Activated B cell treated with CpG ODN at 0.5 μM for 24 hours (primary cell): ENCODE measurements around the gene STK17A. TPM values are rescaled to one million over a fixed set of nuclear protein-coding genes. Genes with fewer than 3 reads are reported as not detected.

ENCODE experiments used
- ATAC-seq: fragments of 200-7000 bp; cut with Tn5 transposase; one replicate; pipeline ENCODE4 v1.10.0; 2021; ENCODE audit warnings: low read depth, mild to moderate bottlenecking, moderate library complexity
- CTCF ChIA-PET: fragments of 350-600 bp; sonication (Branson Sonifier 250); formaldehyde crosslinking; loops from one replicate; lab custom pipeline; 2021; ENCODE audit warnings: antibody characterized with exemption; lab: Charles Lee
- POLR2A ChIA-PET: fragments of 350-600 bp; sonication (Branson Sonifier 250); formaldehyde crosslinking; loops from one replicate; lab custom pipeline; 2021; ENCODE audit warnings: antibody characterized with exemption; lab: Charles Lee
- DNase-seq: peaks from one replicate; pipeline ENCODE4 v3.0.0; 2022
- H3K27ac Mint-ChIP-seq: one replicate; pipeline ENCODE4 v1.8.0; 2020; ENCODE audit warnings: mixed read lengths
- H3K27me3 Mint-ChIP-seq: one replicate; pipeline ENCODE4 v1.8.0; 2021; ENCODE audit warnings: mixed read lengths
- H3K36me3 Mint-ChIP-seq: one replicate; pipeline ENCODE4 v1.8.0; 2021; ENCODE audit warnings: low read depth, mixed read lengths
- H3K4me1 Mint-ChIP-seq: one replicate; pipeline ENCODE4 v1.8.0; 2021; ENCODE audit warnings: mixed read lengths
- H3K4me3 Mint-ChIP-seq: one replicate; pipeline ENCODE4 v1.8.0; 2020; ENCODE audit warnings: mild to moderate bottlenecking, mixed read lengths
- H3K9me3 Mint-ChIP-seq: one replicate; pipeline ENCODE4 v1.8.0; 2020; ENCODE audit warnings: mixed read lengths
- intact Hi-C: fragments of 100-400 bp; cut with micrococcal nuclease; formaldehyde crosslinking; loops from one replicate; pipeline ENCODE4 v1.15.1; 2024
- total RNA-seq: library from RNA; stranded (reverse); gene quantifications from 2 replicates; pipeline ENCODE4 v1.2.3, GENCODE V29; 2022
- TF ChIP-seq, protein P1 (sequence below): fragments of 200-600 bp; IDR thresholded peaks from one replicate; pipeline ENCODE4 v1.8.0; 2022; ENCODE audit warnings: antibody characterized with exemption, mild to moderate bottlenecking

STK17A gene
- total RNA-seq, 1 donor from 2014 or later = 68.6 TPM

DNA sequence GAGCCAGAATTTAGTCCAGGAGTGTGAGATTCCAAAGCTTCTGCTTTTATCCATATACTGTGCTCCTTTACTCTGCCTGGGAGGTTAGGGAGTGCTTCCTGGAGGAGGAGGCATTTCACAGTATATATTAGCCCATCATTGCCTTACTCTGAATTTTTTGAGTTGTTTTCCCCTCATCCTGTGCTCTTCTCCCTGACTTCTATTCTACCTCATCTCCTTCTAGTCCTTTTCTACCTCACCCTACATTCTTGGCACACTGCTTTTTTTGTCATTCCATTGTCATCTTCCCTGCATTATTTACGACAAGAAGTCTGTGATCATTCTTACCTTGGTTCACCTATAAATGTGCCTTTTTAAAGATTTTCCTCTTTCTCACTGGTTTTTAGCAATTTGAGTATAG lies 21.3 kb downstream of the STK17A start:
- Mint-ChIP-seq H3K4me1 (peaks cover 46% of the 10 kb centered on the region), H3K9me3 (no peaks in the 10 kb centered on the region), H3K27ac (peak overlapping the region; percentile 24), H3K36me3 (peaks cover 47% of the 10 kb centered on the region), H3K27me3 (no peaks in the 10 kb centered on the region), H3K4me3 (no peak overlapping the region)
- POLR2A ChIA-PET = interaction anchor here (1.2 to 2.8 kb wide), 2 partner anchors 17 to 21 kb away, joined by 5 to 13 read pairs; partner anchors contain the start of gene STK17A
- CTCF ChIA-PET = interaction anchor here (1.6 to 3.2 kb wide), 3 partner anchors 17 to 96 kb away, joined by 3 to 19 read pairs (median 9); partner anchors contain the start of gene STK17A
- DNase-seq (no peak), ATAC-seq (no peak)
- TF ChIP-seq, protein P1, sequence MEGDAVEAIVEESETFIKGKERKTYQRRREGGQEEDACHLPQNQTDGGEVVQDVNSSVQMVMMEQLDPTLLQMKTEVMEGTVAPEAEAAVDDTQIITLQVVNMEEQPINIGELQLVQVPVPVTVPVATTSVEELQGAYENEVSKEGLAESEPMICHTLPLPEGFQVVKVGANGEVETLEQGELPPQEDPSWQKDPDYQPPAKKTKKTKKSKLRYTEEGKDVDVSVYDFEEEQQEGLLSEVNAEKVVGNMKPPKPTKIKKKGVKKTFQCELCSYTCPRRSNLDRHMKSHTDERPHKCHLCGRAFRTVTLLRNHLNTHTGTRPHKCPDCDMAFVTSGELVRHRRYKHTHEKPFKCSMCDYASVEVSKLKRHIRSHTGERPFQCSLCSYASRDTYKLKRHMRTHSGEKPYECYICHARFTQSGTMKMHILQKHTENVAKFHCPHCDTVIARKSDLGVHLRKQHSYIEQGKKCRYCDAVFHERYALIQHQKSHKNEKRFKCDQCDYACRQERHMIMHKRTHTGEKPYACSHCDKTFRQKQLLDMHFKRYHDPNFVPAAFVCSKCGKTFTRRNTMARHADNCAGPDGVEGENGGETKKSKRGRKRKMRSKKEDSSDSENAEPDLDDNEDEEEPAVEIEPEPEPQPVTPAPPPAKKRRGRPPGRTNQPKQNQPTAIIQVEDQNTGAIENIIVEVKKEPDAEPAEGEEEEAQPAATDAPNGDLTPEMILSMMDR = no peak
- intact Hi-C loops = loop anchor here (2.0 kb wide), 1 partner anchor 17 kb away; no protein-coding TSS in a partner anchor

DNA sequence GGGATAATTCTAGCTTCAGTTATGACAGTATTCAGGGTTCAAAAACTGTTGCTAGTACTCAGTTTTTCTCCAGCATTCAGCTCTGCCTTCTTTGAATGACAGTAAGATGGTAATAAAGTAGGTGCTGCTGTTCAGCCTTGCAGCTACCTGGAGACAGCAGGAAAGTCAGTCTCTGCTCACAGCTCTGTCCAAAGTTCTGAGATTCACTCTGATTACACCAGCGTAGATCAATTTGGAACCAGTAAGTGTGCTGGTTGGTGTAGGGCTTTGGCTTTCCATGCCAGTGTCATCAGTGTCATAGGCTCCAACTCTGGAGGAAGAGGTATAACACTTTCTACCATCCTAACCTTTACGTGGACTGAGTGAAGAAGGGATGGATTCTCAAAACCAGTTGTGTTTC lies 26.2 kb downstream of the STK17A start:
- H3K4me1 Mint-ChIP-seq = peaks cover 69% of the 10 kb centered on the region
- POLR2A ChIA-PET = interaction anchor here (0.7 to 1.1 kb wide), 2 partner anchors 14 to 26 kb away, joined by 4 read pairs; partner anchors contain the start of gene STK17A
- no peaks in the 10 kb centered on the region for H3K27me3 Mint-ChIP-seq
- peaks cover 73% of the 10 kb centered on the region for H3K36me3 Mint-ChIP-seq
- intact Hi-C loops = no loop called here
- H3K4me3 Mint-ChIP-seq = no peak overlapping the region
- DNase-seq (no peak), ATAC-seq (no peak)
- no peaks in the 10 kb centered on the region for H3K9me3 Mint-ChIP-seq
- CTCF ChIA-PET = interaction anchor here (2.3 kb wide), 1 partner anchor 26 kb away, joined by 11 read pairs; the partner anchor contains the start of gene STK17A
- TF ChIP-seq, protein P1 = no peak
- peak overlapping the region; percentile 68 for H3K27ac Mint-ChIP-seq

DNA sequence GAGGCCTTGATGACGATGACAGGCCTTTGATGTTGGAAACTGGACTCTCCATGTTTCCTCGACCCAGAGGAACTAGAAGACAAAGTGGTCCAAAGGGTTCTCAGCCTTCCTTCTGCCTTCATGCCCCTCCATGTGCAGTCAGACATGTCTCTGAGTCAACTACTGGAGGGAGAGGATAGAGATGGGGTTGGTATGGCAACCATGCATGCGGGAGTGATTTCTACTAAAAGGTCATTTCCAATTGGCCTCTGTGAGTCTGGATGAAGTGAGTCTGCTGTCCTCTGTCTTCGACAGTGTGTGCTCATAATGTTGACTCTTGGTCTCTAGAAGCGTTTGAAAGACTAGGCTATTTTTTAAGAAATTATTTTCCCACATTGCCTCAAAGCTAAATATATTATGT lies 29.2 kb downstream of the STK17A start:
- H3K27ac Mint-ChIP-seq = peak overlapping the region; percentile 86
- POLR2A ChIA-PET = interaction anchor here (2.0 to 3.8 kb wide), 3 partner anchors 25 to 37 kb away, joined by 6 to 26 read pairs (median 9); partner anchors contain the start of gene STK17A
- TF ChIP-seq, protein P1 = no peak
- H3K4me3 Mint-ChIP-seq = no peak overlapping the region
- CTCF ChIA-PET = interaction anchor here (0.8 to 8.7 kb wide), 3 partner anchors 21 to 88 kb away, joined by 3 to 40 read pairs (median 16); partner anchors contain the start of gene STK17A
- ATAC-seq = no peak
- no peaks in the 10 kb centered on the region for H3K27me3 Mint-ChIP-seq
- peaks cover 60% of the 10 kb centered on the region for H3K4me1 Mint-ChIP-seq
- peaks cover 78% of the 10 kb centered on the region for H3K36me3 Mint-ChIP-seq
- no peaks in the 10 kb centered on the region for H3K9me3 Mint-ChIP-seq
- no peak for DNase-seq
- intact Hi-C loops = loop anchor here (2.0 to 5.0 kb wide), 2 partner anchors 17 to 35 kb away; no protein-coding TSS in a partner anchor

DNA sequence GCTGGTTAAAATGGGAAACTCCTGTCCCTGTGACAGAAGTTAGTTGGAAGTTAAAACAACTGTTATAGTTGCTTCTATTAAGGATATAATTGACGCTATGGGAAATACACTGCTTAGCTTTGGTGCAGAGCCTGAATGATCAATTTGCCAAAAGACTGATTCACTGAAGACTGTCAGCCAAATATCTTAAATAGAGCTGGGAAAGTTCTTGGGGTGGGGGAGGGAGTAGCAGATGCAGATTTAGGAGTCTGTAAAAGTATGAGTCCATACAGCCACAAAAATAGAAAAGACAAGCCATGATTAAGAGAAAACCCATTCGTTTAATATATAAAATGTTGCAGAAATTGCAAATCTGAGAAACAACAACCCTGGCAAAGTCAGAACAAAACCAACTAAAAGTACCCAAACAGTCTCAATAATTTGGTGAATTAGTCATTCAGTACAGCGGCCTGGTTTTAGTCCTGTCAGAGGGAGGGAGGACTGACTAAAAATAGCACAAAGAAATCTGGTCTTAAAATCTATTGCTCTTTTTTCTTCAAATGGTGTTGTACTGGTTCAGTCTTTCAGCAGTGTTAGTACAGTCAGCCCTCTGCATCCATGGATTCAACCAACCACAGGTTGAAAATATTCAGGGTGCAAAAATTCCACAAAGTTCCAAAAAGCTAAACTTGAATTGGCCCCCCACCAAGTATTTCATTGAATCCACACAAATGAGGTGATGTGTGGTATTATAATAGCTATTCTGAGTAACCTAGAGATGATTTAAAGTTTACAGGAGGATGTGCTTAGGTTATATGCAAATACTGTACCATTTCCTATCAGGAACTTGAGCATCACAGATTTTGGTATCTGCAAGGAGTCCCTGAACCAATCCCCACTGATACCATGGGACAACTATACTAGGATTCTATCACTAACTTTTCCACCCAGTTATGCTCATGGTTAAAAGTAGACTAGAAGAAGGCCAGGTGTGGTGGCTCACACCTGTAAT lies 30.0 kb downstream of the STK17A start:
- peak overlapping the region; percentile 86 for H3K27ac Mint-ChIP-seq
- H3K4me1 Mint-ChIP-seq = peaks cover 60% of the 10 kb centered on the region
- CTCF ChIA-PET = interaction anchor here (0.8 to 8.7 kb wide), 3 partner anchors 20 to 87 kb away, joined by 3 to 40 read pairs (median 16); partner anchors contain the start of gene STK17A
- H3K36me3 Mint-ChIP-seq = peaks cover 76% of the 10 kb centered on the region
- no peaks in the 10 kb centered on the region for H3K27me3 Mint-ChIP-seq
- DNase-seq = no peak
- intact Hi-C loops = loop anchor here (1.0 to 5.0 kb wide), 3 partner anchors 8 to 34 kb away; no protein-coding TSS in a partner anchor
- peak overlapping the region; percentile 49 for H3K4me3 Mint-ChIP-seq
- peak; percentile 58 for ATAC-seq
- TF ChIP-seq, protein P1 = no peak
- POLR2A ChIA-PET = interaction anchor here (1.1 to 3.8 kb wide), 4 partner anchors 26 to 87 kb away, joined by 6 to 26 read pairs (median 8); partner anchors contain the start of gene STK17A
- H3K9me3 Mint-ChIP-seq = no peaks in the 10 kb centered on the region
